B cell (primary cell): Measurements from ENCODE around the gene ELF1. TPM values are rescaled to one million over a fixed set of nuclear protein-coding genes. Genes with fewer than 3 reads are reported as not detected.
"Not testable (repeated sequence)": the region's sequence is repeated elsewhere in the genome, so short reads cannot be mapped to it uniquely, and the experiment has no call there.

Experiments
- ATAC-seq: fragments of 200-7000 bp; cut with Tn5 transposase; one replicate; pipeline ENCODE4 v1.10.0; 2021; ENCODE audit warnings: low read depth, mild to moderate bottlenecking, moderate number of reproducible peaks, moderate library complexity
- CTCF ChIA-PET: fragments of 350-600 bp; sonication (Branson Sonifier 250); formaldehyde crosslinking; loops from one replicate; lab custom pipeline; 2021; ENCODE audit warnings: antibody characterized with exemption, inconsistent platforms; lab: Charles Lee
- POLR2A ChIA-PET: fragments of 350-600 bp; sonication (Branson Sonifier 250); formaldehyde crosslinking; loops from one replicate; lab custom pipeline; 2021; ENCODE audit warnings: antibody characterized with exemption; lab: Charles Lee
- DNase-seq: peaks from one replicate; pipeline ENCODE4 v3.0.0; 2013
- H2AFZ ChIP-seq: 2 replicates; pipeline ENCODE4 v1.6.1; 2012; ENCODE audit warnings: mild to moderate bottlenecking, low read depth, low read length; ENCODE audit not compliant: insufficient read depth, poor library complexity, severe bottlenecking
- H3K27ac ChIP-seq, 2 donors: 1 replicate in 1 of 2; 2 replicates in 1 of 2; pipeline ENCODE4 v1.5.1; 2012 to 2013; ENCODE audit warnings: low read length in 2 of 2, mild to moderate bottlenecking in 2 of 2, moderate library complexity in 1 of 2
- H3K27me3 ChIP-seq, 4 experiments: fragments of 200-600 bp in 1 of 4; sonication (generic) in 1 of 4; replicated peaks in 1 of 4; 1 replicate in 2 of 4; 2 replicates in 2 of 4; pipeline versions ENCODE4 v1.6.1 to v1.7.0; 2013 to 2016; ENCODE audit warnings: low read length in 3 of 4, mild to moderate bottlenecking in 2 of 4, mixed read lengths in 1 of 4, moderate library complexity in 1 of 4; ENCODE audit not compliant: insufficient read depth in 4 of 4, control insufficient read depth in 3 of 4; ENCODE audit errors: control extremely low read depth in 1 of 4
- H3K36me3 ChIP-seq, 2 experiments: replicated peaks in 1 of 2; 1 replicate in 1 of 2; 2 replicates in 1 of 2; pipeline versions ENCODE4 v1.6.1 to v1.7.1; 2013; ENCODE audit warnings: low read length in 1 of 2; ENCODE audit not compliant: insufficient read depth in 2 of 2, control insufficient read depth in 1 of 2; ENCODE audit errors: control extremely low read depth in 1 of 2, extremely low read depth in 1 of 2
- H3K4me1 ChIP-seq, 2 donors: fragments of 200-600 bp in 1 of 2; sonication (generic) in 1 of 2; 1 replicate in 1 of 2; 2 replicates in 1 of 2; pipeline versions ENCODE4 v1.5.1 to v1.6.1; 2013 to 2017; ENCODE audit warnings: low read length in 2 of 2; ENCODE audit not compliant: control insufficient read depth in 2 of 2, insufficient read depth in 2 of 2
- H3K4me2 ChIP-seq: replicated peaks from 2 replicates; pipeline ENCODE3; 2012; ENCODE audit warnings: mild to moderate bottlenecking, low read depth, low read length; ENCODE audit not compliant: poor library complexity, severe bottlenecking
- H3K4me3 ChIP-seq, 5 experiments: fragments of 200-600 bp in 1 of 5; sonication (generic) in 1 of 5; 1 replicate in 3 of 5; 2 replicates in 2 of 5; pipeline versions ENCODE4 v1.5.1 to v1.7.0; 2011 to 2016; ENCODE audit warnings: low read length in 4 of 5, mild to moderate bottlenecking in 4 of 5, low read depth in 2 of 5, control low read depth in 1 of 5, moderate library complexity in 1 of 5; ENCODE audit not compliant: insufficient read depth in 1 of 5; ENCODE audit errors: control extremely low read depth in 1 of 5, extremely low read depth in 1 of 5
- H3K79me2 ChIP-seq: fragments of 200-600 bp; sonication (generic); one replicate; pipeline ENCODE4 v1.6.0; 2016; ENCODE audit warnings: low read length; ENCODE audit not compliant: control insufficient read depth, insufficient read depth
- H3K9ac ChIP-seq: fragments of 200-600 bp; sonication (generic); 2 replicates; pipeline ENCODE4 v1.6.1; 2017; ENCODE audit warnings: mild to moderate bottlenecking, low read length, moderate library complexity
- H3K9me3 ChIP-seq, 3 donors: one replicate each; pipeline versions ENCODE4 v1.6.1 to v1.7.1; 2013; ENCODE audit warnings: low read length in 2 of 3; ENCODE audit not compliant: control insufficient read depth in 2 of 3, insufficient read depth in 1 of 3; ENCODE audit errors: control extremely low read depth in 1 of 3
- H4K20me1 ChIP-seq: 2 replicates; pipeline ENCODE4 v1.6.0; 2012; ENCODE audit warnings: mild to moderate bottlenecking, low read length; ENCODE audit not compliant: insufficient read depth, control insufficient read depth, poor library complexity, severe bottlenecking
- H3K27ac Mint-ChIP-seq: one replicate; pipeline ENCODE4 v1.8.0; 2021; ENCODE audit warnings: mixed read lengths
- H3K27me3 Mint-ChIP-seq: one replicate; pipeline ENCODE4 v1.8.0; 2021; ENCODE audit warnings: mixed read lengths
- H3K4me1 Mint-ChIP-seq: one replicate; pipeline ENCODE4 v1.8.0; 2021; ENCODE audit warnings: mixed read lengths
- H3K4me3 Mint-ChIP-seq: one replicate; pipeline ENCODE4 v1.8.0; 2021; ENCODE audit warnings: mixed read lengths
- H3K9me3 Mint-ChIP-seq: one replicate; pipeline ENCODE4 v1.8.0; 2022; ENCODE audit warnings: mixed read lengths; ENCODE audit not compliant: insufficient read depth
- EZH2 ChIP-seq: IDR thresholded peaks from 2 replicates; pipeline ENCODE4 v1.6.1; 2012; ENCODE audit warnings: borderline replicate concordance, low read depth, mild to moderate bottlenecking, moderate library complexity, low read length; ENCODE audit not compliant: insufficient read depth, poor library complexity, severe bottlenecking
- WGBS: methylation state at CpG from one replicate; pipeline ENCODE4 v1.1.5; 2013; ENCODE audit warnings: missing lambda C conversion rate; ENCODE audit not compliant: insufficient coverage; 5-methylcytosine and 5-hydroxymethylcytosine counted together
- intact Hi-C: fragments of 100-400 bp; cut with micrococcal nuclease; formaldehyde crosslinking; loops from one replicate; pipeline ENCODE4 v1.10.0; 2022
- polyA plus RNA-seq: library from polyadenylated mRNA; depleted of rRNA; stranded (reverse); fragments of >200 nt; gene quantifications from 2 replicates; pipeline ENCODE4 v1.2.3, GENCODE V29; 2012
- total RNA-seq, 2 donors: library from RNA; stranded (reverse); fragments of 120-200 nt in 1 of 2; gene quantifications; 1 replicate in 1 of 2; 2 replicates in 1 of 2; pipeline versions ENCODE4 v1.2.3 to v1.2.4, GENCODE V29; 2013 to 2022
- TF ChIP-seq, protein P1 (sequence below): fragments of 200-600 bp; IDR thresholded peaks from one replicate; pipeline ENCODE4 v1.8.0; 2022; ENCODE audit warnings: antibody characterized with exemption, mild to moderate bottlenecking

The ELF1 gene
- total and polyA plus RNA-seq, 2 donors (not counting 1 experiment from before 2014, with no cell fraction given): 62.0 to 186 TPM

- TF ChIP-seq EZH2: no peak
- TF ChIP-seq, protein P1, sequence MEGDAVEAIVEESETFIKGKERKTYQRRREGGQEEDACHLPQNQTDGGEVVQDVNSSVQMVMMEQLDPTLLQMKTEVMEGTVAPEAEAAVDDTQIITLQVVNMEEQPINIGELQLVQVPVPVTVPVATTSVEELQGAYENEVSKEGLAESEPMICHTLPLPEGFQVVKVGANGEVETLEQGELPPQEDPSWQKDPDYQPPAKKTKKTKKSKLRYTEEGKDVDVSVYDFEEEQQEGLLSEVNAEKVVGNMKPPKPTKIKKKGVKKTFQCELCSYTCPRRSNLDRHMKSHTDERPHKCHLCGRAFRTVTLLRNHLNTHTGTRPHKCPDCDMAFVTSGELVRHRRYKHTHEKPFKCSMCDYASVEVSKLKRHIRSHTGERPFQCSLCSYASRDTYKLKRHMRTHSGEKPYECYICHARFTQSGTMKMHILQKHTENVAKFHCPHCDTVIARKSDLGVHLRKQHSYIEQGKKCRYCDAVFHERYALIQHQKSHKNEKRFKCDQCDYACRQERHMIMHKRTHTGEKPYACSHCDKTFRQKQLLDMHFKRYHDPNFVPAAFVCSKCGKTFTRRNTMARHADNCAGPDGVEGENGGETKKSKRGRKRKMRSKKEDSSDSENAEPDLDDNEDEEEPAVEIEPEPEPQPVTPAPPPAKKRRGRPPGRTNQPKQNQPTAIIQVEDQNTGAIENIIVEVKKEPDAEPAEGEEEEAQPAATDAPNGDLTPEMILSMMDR: no peak
- no peak overlapping the region for H3K4me2 ChIP-seq
- CTCF ChIA-PET: no interaction called here
Observed at GRCh38 chr13:40908546-40908945, 110.6 kb downstream of the ELF1 start.

DNA sequence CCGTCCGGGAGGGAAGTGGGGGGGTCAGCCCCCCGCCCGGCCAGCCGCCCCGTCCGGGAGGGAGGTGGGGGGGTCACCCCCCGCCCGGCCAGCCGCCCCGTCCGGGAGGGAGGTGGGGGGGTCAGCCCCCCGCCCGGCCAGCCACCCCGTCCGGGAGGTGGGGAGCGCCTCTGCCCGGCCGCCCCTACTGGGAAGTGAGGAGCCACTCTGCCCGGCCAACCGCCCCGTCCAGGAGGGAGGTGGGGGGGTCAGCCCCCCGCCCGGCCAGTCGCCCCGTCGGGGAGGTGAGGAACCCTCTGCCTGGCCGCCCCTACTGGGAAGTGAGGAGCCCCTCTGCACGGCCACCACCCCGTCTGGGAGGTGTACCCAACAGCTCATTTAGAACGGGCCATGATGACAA is 118.1 kb downstream of the ELF1 start:
- H3K4me3 Mint-ChIP-seq, ATAC-seq, H3K4me1 Mint-ChIP-seq, intact Hi-C loops, CTCF ChIA-PET, H3K27me3 ChIP-seq, H2AFZ ChIP-seq, H3K4me2 ChIP-seq, H3K4me3 ChIP-seq, H3K27me3 Mint-ChIP-seq, H3K79me2 ChIP-seq, POLR2A ChIA-PET, H4K20me1 ChIP-seq, H3K27ac ChIP-seq, H3K9me3 Mint-ChIP-seq, H3K9ac ChIP-seq, H3K9me3 ChIP-seq, H3K4me1 ChIP-seq, H3K27ac Mint-ChIP-seq, DNase-seq, H3K36me3 ChIP-seq: not testable (repeated sequence)
- 98% methylated on average over 18 of the region's 31 CpGs for WGBS

More at GRCh38 chr13:40908546-40908945, 110.6 kb downstream of the ELF1 start:
- Histone ChIP-seq H3K27ac (no peak overlapping the region), H3K36me3 (no peaks in the 10 kb centered on the region), H4K20me1 (no peaks in the 10 kb centered on the region), H3K4me3 (no peak overlapping the region), H3K27me3 (no peaks in the 10 kb centered on the region), H2AFZ (no peak overlapping the region), H3K4me1 (no peaks in the 10 kb centered on the region), H3K9me3 (no peaks in the 10 kb centered on the region), H3K79me2 (peaks cover 10% of the 10 kb centered on the region), H3K9ac (no peak overlapping the region)
- Mint-ChIP-seq H3K9me3 (no peaks in the 10 kb centered on the region), H3K4me1 (no peaks in the 10 kb centered on the region), H3K27ac (no peak overlapping the region), H3K4me3 (no peak overlapping the region), H3K27me3 (no peaks in the 10 kb centered on the region)
- intact Hi-C loops: no loop called here
- WGBS: no CpG with 5 or more reads among the region's 1 CpG
- DNase-seq (no peak), ATAC-seq (no peak)
- POLR2A ChIA-PET: no interaction called here

- no CpG with 5 or more reads among the region's 28 CpGs for WGBS
- H3K36me3 ChIP-seq, H3K27me3 Mint-ChIP-seq, H3K27ac Mint-ChIP-seq, CTCF ChIA-PET, H3K9ac ChIP-seq, H3K4me1 Mint-ChIP-seq, H3K4me3 Mint-ChIP-seq, H3K9me3 Mint-ChIP-seq, H3K27me3 ChIP-seq, ATAC-seq, H4K20me1 ChIP-seq, H3K79me2 ChIP-seq, H3K4me1 ChIP-seq, H2AFZ ChIP-seq, H3K9me3 ChIP-seq, H3K4me2 ChIP-seq, intact Hi-C loops, POLR2A ChIA-PET, H3K4me3 ChIP-seq, H3K27ac ChIP-seq, DNase-seq: not testable (repeated sequence)
Observed at GRCh38 chr13:40900568-40900967, 118.5 kb downstream of the ELF1 start.
